Lower lobe of right lung (tissue), 2 donors: ENCODE measurements around the gene DUOXA2. TPM values are rescaled to one million over a fixed set of nuclear protein-coding genes. Genes with fewer than 3 reads are reported as not detected.
"Not testable (repeated sequence)": the region's sequence is repeated elsewhere in the genome, so short reads cannot be mapped to it uniquely, and the experiment has no call there.

Source experiments
- ATAC-seq, 2 donors: fragments of 200-7000 bp; cut with Tn5 transposase; one replicate each; pipeline ENCODE4 v1.9.1; 2020 to 2022; ENCODE audit warnings: mild to moderate bottlenecking in 2 of 2, moderate library complexity in 2 of 2
- DNase-seq: peaks from one replicate; pipeline ENCODE4 v3.0.0-alpha.2; 2020
- H3K27ac ChIP-seq: fragments of 200-600 bp; one replicate; pipeline ENCODE4 v1.8.0; 2022
- H3K27me3 ChIP-seq: fragments of 200-600 bp; one replicate; pipeline ENCODE4 v1.8.0; 2022; ENCODE audit warnings: low read depth
- H3K36me3 ChIP-seq: fragments of 200-600 bp; one replicate; pipeline ENCODE4 v1.8.0; 2022; ENCODE audit warnings: mild to moderate bottlenecking
- H3K4me1 ChIP-seq: fragments of 200-600 bp; one replicate; pipeline ENCODE4 v1.8.0; 2022
- H3K4me3 ChIP-seq: fragments of 200-600 bp; one replicate; pipeline ENCODE4 v1.8.0; 2022; ENCODE audit warnings: mild to moderate bottlenecking
- H3K9me3 ChIP-seq: fragments of 200-600 bp; one replicate; pipeline ENCODE4 v1.8.0; 2022
- CTCF ChIP-seq: fragments of 200-600 bp; IDR thresholded peaks from one replicate; pipeline ENCODE4 v1.8.0; 2022; ENCODE audit warnings: antibody characterized with exemption, mild to moderate bottlenecking
- intact Hi-C: fragments of 100-400 bp; cut with DNase I; formaldehyde crosslinking; loops from one replicate; pipeline ENCODE4 v1.11.0; 2022
- total RNA-seq: library from RNA; stranded (reverse); fragmentation: NEBNext Ultra II Directional; extraction: Animal tissue kit (Norgen Biotek cat#: 25700); gene quantifications from one replicate; pipeline ENCODE4 v1.2.1, GENCODE V29; 2021
- donor health status: DM: no; HTN: yes; CAD: no; lungs with severe emphysema.

Gene DUOXA2
- total RNA-seq, 1 donor from 2014 or later: not detected

DNA sequence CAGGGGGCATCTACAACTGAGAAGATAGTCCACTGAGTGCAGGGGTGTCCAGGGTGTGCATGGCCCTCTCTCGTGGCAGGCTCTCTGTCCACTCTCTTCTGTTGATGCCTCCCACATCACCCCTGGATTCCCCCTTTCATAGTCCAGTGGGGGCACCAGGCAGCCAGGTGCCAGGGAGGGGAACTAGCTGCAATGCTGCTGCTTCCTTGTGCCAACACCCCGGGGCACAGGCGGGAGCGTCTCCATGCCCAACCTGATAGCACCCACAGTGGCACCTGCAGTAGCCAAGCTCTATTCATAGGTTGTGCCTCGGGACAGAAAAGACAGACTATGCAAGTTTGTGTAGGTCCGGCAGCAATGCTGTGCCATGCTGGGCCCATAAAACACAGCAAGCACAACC lies 11.9 kb upstream of the DUOXA2 start:
- intact Hi-C loops: no loop called here
- no peaks in the 10 kb centered on the region for H3K4me1 ChIP-seq
- H3K27ac ChIP-seq: no peak overlapping the region
- H3K4me3 ChIP-seq: no peak overlapping the region
- no peak for ATAC-seq
- no peak for TF ChIP-seq CTCF
- no peaks in the 10 kb centered on the region for H3K9me3 ChIP-seq
- H3K27me3 ChIP-seq: peaks cover 4% of the 10 kb centered on the region
- H3K36me3 ChIP-seq: no peaks in the 10 kb centered on the region
- no peak for DNase-seq

- H3K4me1 ChIP-seq, ATAC-seq, intact Hi-C loops, DNase-seq, H3K9me3 ChIP-seq, H3K4me3 ChIP-seq, H3K27ac ChIP-seq, H3K36me3 ChIP-seq: not testable (repeated sequence)
- peaks cover 17% of the 10 kb centered on the region for H3K27me3 ChIP-seq
These were observed 10.0 kb upstream of the DUOXA2 start for GRCh38 chr15:45104170-45104569.

DNA sequence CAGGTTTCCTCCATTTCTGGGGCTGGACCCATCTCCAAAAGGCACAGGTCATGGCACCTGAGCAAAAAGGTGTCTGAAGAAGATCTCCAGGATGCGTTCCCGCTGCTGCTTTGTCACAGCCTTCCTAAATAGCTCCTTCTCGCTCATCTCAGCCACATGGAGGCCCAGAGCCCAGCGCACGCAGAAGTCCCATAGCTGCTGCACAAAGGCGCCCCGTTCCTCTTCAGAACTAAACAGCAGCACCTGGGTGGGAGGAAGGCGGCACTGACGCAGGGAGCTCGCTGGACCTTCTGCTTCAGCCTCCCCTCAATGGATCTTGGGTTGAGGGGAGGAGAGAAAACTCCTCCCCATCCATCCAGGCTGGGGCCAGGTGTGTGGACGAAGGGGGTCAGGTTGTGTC lies 8.5 kb upstream of the DUOXA2 start:
- Histone ChIP-seq H3K36me3 (no peaks in the 10 kb centered on the region), H3K4me3 (no peak overlapping the region), H3K4me1 (no peaks in the 10 kb centered on the region), H3K9me3 (no peaks in the 10 kb centered on the region), H3K27ac (no peak overlapping the region), H3K27me3 (peaks cover 25% of the 10 kb centered on the region)
- ATAC-seq (no peak), DNase-seq (no peak)
- TF ChIP-seq CTCF: no peak
- intact Hi-C loops: no loop called here

DNA sequence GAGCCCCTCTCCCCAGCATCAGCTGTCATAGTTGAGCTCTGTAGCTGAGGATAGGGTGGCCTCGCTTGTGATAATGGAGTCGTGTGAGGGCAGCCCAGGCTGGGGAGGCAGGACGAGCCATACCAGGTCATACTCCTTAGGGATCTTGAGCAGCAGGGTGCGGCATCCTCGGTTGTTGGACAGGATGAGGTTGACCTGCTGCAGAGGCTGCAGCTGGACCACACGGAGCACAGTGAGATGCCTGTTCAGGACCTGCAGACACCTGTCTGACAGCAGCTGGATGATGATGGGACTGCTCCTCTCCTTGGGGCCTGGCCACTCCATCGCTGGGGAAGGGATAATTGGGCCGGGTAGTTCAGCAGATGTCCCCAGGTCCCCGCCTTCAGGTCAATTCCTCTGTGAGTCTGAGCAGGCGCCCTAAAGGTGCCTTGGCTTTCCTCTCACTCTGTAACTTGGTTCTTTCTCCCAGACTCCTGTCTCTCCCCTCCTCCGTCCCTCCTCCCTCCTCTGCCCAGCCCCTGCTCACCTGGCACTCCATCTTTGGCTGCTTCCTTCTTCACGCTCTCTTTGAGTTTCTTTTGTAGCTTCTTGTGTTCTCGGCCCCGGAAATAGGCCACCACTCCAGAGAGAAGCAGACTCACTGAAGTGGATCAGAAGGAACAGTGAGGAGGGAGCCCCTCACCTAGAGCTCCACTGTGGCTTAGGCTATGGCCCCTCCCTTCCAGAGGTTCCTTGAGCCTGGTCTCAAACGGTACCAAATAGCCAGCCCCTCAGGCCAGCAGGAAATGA lies 7.9 kb upstream of the DUOXA2 start:
- peaks cover 25% of the 10 kb centered on the region for H3K27me3 ChIP-seq
- no peaks in the 10 kb centered on the region for H3K36me3 ChIP-seq
- ATAC-seq (no peak), DNase-seq (no peak)
- H3K9me3 ChIP-seq: no peaks in the 10 kb centered on the region
- no peak overlapping the region for H3K4me3 ChIP-seq
- no peaks in the 10 kb centered on the region for H3K4me1 ChIP-seq
- no peak overlapping the region for H3K27ac ChIP-seq
- no peak for TF ChIP-seq CTCF
- intact Hi-C loops: no loop called here

- Histone ChIP-seq H3K4me1 (peaks cover 11% of the 10 kb centered on the region), H3K27me3 (peaks cover 43% of the 10 kb centered on the region), H3K36me3 (no peaks in the 10 kb centered on the region), H3K9me3 (no peaks in the 10 kb centered on the region), H3K27ac (no peak overlapping the region), H3K4me3 (no peak overlapping the region)
- no peak for TF ChIP-seq CTCF
- intact Hi-C loops: no loop called here
- DNase-seq (no peak), ATAC-seq (no peak)
These were observed 6.0 kb upstream of the DUOXA2 start for GRCh38 chr15:45107941-45108630.

GRCh38 chr15:45110256-45110820 lies 3.8 kb upstream of the DUOXA2 start:
- intact Hi-C loops: no loop called here
- Histone ChIP-seq H3K27me3 (peaks cover 62% of the 10 kb centered on the region), H3K27ac (no peak overlapping the region), H3K9me3 (no peaks in the 10 kb centered on the region), H3K4me3 (no peak overlapping the region), H3K4me1 (peaks cover 24% of the 10 kb centered on the region), H3K36me3 (no peaks in the 10 kb centered on the region)
- DNase-seq: no peak
- no peak for ATAC-seq
- TF ChIP-seq CTCF: peak; percentile 8
